ENCODE measurements around the gene TLCD5. TPM values are rescaled to one million over a fixed set of nuclear protein-coding genes. Genes with fewer than 3 reads are reported as not detected.
A peak's percentile ranks its signal among the peaks of the same experiment; 100 is the strongest.

The TLCD5 gene
- total and polyA plus RNA-seq, 2 experiments from 2014 or later: 6.8 to 10.6 TPM

DNA sequence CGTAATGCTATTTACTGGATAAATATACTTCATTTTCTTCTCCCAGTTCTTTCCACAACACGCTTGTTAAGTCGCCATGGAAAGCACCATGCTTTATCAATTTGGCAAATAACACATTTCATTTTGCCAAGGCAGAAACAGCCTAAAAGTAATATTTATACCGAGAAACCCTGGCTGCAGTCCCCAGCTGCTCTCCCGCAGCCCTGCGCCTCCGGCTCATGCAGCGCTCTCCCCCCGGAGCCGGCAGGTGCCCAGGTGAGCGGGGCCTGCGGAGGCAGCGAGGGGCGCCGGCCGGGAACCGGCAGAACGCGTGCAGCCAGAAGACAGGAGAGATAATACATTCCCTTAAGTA is 10.4 kb downstream of the TLCD5 start:
- peak; percentile 54 for DNase-seq
- no peaks in the 10 kb centered on the region for H3K36me3 ChIP-seq (ENCODE audit: low read depth)
- no peak for TF ChIP-seq EZH2 (IDR thresholded peaks at IDR 0.05; ENCODE audit: insufficient read depth, poor library complexity, severe bottlenecking)
- no peak for TF ChIP-seq EZH2phosphoT487 (IDR thresholded peaks at IDR 0.05; ENCODE audit: insufficient read depth, low read depth)
- WGBS, 2 experiments (ENCODE audit: low coverage in 1 of 2, low lambda C conversion rate in 2 of 2, missing lambda C conversion rate in 2 of 2): 0 to 3% methylated on average over 19 of the region's 19 CpGs
- in situ Hi-C loops (cut with MboI): no loop called here
- H4K20me1 ChIP-seq (ENCODE audit: insufficient read depth): peaks cover 3% of the 10 kb centered on the region
- H3K4me1 ChIP-seq (ENCODE audit: insufficient read depth): peaks cover 55% of the 10 kb centered on the region
- peak overlapping the region; percentile 93 for H3K4me2 ChIP-seq (ENCODE audit: unreplicated experiment)
- H3K4me3 ChIP-seq: peak overlapping the region; percentile 96
- H3K9me2 ChIP-seq (ENCODE audit: insufficient read depth): no peaks in the 10 kb centered on the region
- peak overlapping the region; percentile 82 for H3K27ac ChIP-seq
- H3F3A ChIP-seq (ENCODE audit: insufficient read depth): peaks cover 82% of the 10 kb centered on the region
- H2AFZ ChIP-seq: peak overlapping the region; percentile 89
- no peaks in the 10 kb centered on the region for H3K9me3 ChIP-seq (ENCODE audit: low read depth)
- H3K79me2 ChIP-seq (ENCODE audit: insufficient read depth): peaks cover 47% of the 10 kb centered on the region
- no peaks in the 10 kb centered on the region for H3K27me3 ChIP-seq (replicated peaks; ENCODE audit: insufficient read depth)
- H3K9ac ChIP-seq: peak overlapping the region; percentile 90

DNA sequence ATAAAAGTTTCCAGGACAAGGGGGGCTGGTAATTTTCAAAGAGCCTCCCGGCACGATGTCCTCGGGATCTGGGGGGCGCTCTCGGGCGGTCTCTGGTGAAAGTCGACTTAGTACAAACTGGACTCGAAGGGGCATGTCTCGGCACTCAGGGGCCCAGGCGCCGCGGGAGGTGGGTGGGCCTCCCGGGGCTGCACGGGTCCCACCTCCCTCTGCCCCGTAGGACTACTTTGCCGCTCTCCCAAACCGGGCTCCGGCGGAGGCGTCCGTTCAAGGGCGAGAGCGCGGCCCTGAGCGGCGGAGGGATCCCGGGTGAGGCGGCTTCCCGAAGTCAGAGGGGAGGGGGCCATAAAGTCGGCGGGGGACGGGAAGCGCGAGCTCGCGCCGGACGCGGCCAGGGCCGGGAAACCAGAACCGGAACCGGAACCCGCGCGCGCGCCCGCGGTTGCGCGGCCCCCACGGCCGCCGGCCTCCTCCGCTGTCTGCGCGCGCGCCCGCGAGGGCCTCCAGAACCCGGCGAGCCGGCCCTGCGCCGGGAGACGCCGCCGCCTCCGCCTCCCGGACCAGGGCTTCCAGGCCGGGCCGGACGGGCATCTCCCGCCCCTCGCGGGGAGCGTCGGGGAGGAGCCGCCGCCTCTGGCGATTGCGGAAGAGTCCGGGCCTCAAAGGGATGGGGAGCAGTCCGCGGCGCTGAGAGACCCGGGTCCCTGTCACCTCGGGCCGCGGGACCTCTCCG is 11.0 kb downstream of the TLCD5 start, which contains the start of gene ARHGEF12:
TSS of gene ARHGEF12 (plus strand) at position 506 of the 733 bp plus-strand sequence. CDS start 831 bp downstream, outside the sequence.
- H3K27ac ChIP-seq: peak within 1 kb of the TSS; percentile 82
- H3K9ac ChIP-seq: peak within 1 kb of the TSS; percentile 90
- H3K4me1 ChIP-seq (ENCODE audit: insufficient read depth): peaks cover 55% of the 10 kb centered on the region
- H4K20me1 ChIP-seq (ENCODE audit: insufficient read depth): peaks cover 9% of the 10 kb centered on the region
- in situ Hi-C loops (cut with MboI): no loop called here
- peaks cover 52% of the 10 kb centered on the region for H3K79me2 ChIP-seq (ENCODE audit: insufficient read depth)
- DNase-seq: peak; percentile 98
- no peaks in the 10 kb centered on the region for H3K27me3 ChIP-seq (replicated peaks; ENCODE audit: insufficient read depth)
- no peaks in the 10 kb centered on the region for H3K9me2 ChIP-seq (ENCODE audit: insufficient read depth)
- H3K4me2 ChIP-seq (ENCODE audit: unreplicated experiment): peak within 1 kb of the TSS; percentile 96
- H2AFZ ChIP-seq: peak within 1 kb of the TSS; percentile 89
- H3F3A ChIP-seq (ENCODE audit: insufficient read depth): peaks cover 79% of the 10 kb centered on the region
- no peaks in the 10 kb centered on the region for H3K9me3 ChIP-seq (ENCODE audit: low read depth)
- WGBS, 2 experiments (ENCODE audit: low coverage in 1 of 2, low lambda C conversion rate in 2 of 2, missing lambda C conversion rate in 2 of 2): 2% methylated on average over 54 to 68 of the region's 92 CpGs
- no peaks in the 10 kb centered on the region for H3K36me3 ChIP-seq (ENCODE audit: low read depth)
- TF ChIP-seq EZH2 (IDR thresholded peaks at IDR 0.05; ENCODE audit: insufficient read depth, poor library complexity, severe bottlenecking): no peak
- no peak for TF ChIP-seq EZH2phosphoT487 (IDR thresholded peaks at IDR 0.05; ENCODE audit: insufficient read depth, low read depth)
- H3K4me3 ChIP-seq: peak within 1 kb of the TSS; percentile 96

DNA sequence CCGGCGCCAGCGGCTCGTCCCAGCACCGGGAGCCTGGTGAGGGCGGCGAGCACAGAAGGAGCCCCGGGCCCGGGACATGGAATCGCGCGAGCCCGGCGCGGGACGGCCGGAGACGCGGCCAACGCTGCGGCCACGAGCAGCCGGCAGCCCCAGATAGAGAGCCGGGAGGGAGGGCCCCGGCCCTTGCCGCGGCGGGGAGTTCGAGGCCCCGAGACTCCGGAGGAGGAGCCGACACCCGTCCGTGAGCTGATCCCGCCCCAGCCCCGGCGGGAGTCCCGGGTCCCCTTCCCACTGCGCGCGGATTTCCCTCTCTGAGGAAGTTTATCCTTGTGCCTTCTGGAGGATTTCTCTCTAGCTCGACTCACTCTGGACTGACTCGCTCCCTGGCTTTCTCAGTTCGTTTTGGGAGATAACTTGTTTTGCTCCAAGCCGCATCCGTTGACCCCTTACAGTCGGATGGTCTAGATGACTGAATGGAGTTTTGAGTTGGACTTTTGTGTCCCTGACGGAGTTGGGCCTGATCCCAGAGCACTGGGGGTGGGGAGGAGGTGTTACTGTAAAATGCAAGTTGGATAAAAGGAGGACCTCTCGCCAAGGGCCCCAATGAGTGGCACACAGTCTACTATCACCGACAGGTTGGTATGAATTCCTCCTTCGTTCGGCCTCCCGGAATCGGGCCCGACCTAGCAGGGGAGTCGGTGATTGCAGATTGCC is 11.7 kb downstream of the TLCD5 start:
- Histone ChIP-seq H3K9me3 (ENCODE audit: low read depth) (no peaks in the 10 kb centered on the region), H3K79me2 (ENCODE audit: insufficient read depth) (peaks cover 60% of the 10 kb centered on the region), H2AFZ (peak overlapping the region; percentile 72), H3K9me2 (ENCODE audit: insufficient read depth) (no peaks in the 10 kb centered on the region), H3K36me3 (ENCODE audit: low read depth) (no peaks in the 10 kb centered on the region), H3K4me3 (peak overlapping the region; percentile 96), H3K27me3 (replicated peaks; ENCODE audit: insufficient read depth) (no peaks in the 10 kb centered on the region), H3K27ac (peak overlapping the region; percentile 82), H4K20me1 (ENCODE audit: insufficient read depth) (peaks cover 15% of the 10 kb centered on the region), H3K4me2 (ENCODE audit: unreplicated experiment) (peak overlapping the region; percentile 96), H3K9ac (peak overlapping the region; percentile 90), H3F3A (ENCODE audit: insufficient read depth) (peaks cover 71% of the 10 kb centered on the region), H3K4me1 (ENCODE audit: insufficient read depth) (peaks cover 52% of the 10 kb centered on the region)
- peak; percentile 75 for DNase-seq
- in situ Hi-C loops (cut with MboI): no loop called here
- WGBS, 2 experiments (ENCODE audit: low coverage in 1 of 2, low lambda C conversion rate in 2 of 2, missing lambda C conversion rate in 2 of 2): 0 to 1% methylated on average over 31 to 36 of the region's 56 CpGs
- TF ChIP-seq EZH2phosphoT487 (IDR thresholded peaks at IDR 0.05; ENCODE audit: insufficient read depth, low read depth) (no peak), EZH2 (IDR thresholded peaks at IDR 0.05; ENCODE audit: insufficient read depth, poor library complexity, severe bottlenecking) (no peak)

DNA sequence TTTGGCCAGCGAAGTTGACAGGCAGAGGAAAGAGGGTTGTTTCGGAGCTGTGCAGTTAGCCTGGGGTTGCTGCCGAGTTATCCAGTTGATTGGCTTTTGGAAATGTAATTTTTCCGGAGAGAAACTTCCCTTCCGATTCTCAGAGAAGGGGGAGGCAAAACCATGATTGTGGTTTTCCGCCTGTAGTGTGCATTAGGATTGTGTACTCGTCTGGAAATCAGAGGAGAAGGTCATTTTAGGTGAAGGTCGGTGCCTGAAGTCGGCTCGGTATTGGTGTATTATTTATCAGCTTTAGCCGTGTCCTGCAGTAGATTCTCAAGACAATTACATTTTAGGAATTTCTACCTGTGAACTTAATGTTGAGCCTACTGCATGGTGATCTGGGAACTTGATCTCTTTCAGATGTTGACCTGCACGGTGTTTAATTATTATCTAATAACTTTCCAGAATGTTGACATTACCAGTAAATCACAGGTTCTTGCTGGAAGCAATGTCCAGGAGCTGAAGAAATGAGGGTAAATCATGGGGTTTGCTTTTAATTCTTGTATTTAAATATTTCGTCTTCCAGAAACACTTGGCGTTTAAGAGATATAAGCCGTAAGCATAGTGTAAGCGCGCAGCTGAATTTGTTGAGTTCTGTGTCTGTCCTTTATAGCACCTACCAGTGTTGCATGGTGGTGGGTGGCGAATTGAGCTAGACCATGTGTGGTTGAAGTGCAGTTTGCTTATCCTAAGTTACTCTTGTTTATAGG is 12.4 kb downstream of the TLCD5 start:
- in situ Hi-C loops (cut with MboI): no loop called here
- Histone ChIP-seq H3K9me3 (ENCODE audit: low read depth) (no peaks in the 10 kb centered on the region), H3F3A (ENCODE audit: insufficient read depth) (peaks cover 64% of the 10 kb centered on the region), H3K9ac (peak overlapping the region; percentile 90), H3K27me3 (replicated peaks; ENCODE audit: insufficient read depth) (no peaks in the 10 kb centered on the region), H3K4me3 (peak overlapping the region; percentile 96), H3K36me3 (ENCODE audit: low read depth) (no peaks in the 10 kb centered on the region), H3K27ac (peak overlapping the region; percentile 82), H2AFZ (peak overlapping the region; percentile 72), H3K4me2 (ENCODE audit: unreplicated experiment) (peak overlapping the region; percentile 96), H4K20me1 (ENCODE audit: insufficient read depth) (peaks cover 22% of the 10 kb centered on the region), H3K4me1 (ENCODE audit: insufficient read depth) (peaks cover 51% of the 10 kb centered on the region), H3K79me2 (ENCODE audit: insufficient read depth) (peaks cover 67% of the 10 kb centered on the region), H3K9me2 (ENCODE audit: insufficient read depth) (no peaks in the 10 kb centered on the region)
- DNase-seq: peak; percentile 48
- TF ChIP-seq EZH2 (IDR thresholded peaks at IDR 0.05; ENCODE audit: insufficient read depth, poor library complexity, severe bottlenecking) (no peak), EZH2phosphoT487 (IDR thresholded peaks at IDR 0.05; ENCODE audit: insufficient read depth, low read depth) (no peak)
- WGBS, 2 experiments (ENCODE audit: low coverage in 1 of 2, low lambda C conversion rate in 2 of 2, missing lambda C conversion rate in 2 of 2): 1% methylated on average over 18 of the region's 18 CpGs
